Common myeloid progenitor, CD34-positive (primary cell): Measurements from ENCODE around the gene ATP6V0C.
"Not testable (repeated sequence)": the region's sequence is repeated elsewhere in the genome, so short reads cannot be mapped to it uniquely, and the experiment has no call there.

Experiments used
- CTCF ChIA-PET: fragments of 350-600 bp; sonication (Branson Sonifier 250); formaldehyde crosslinking; loops from one replicate; lab custom pipeline; 2021; ENCODE audit warnings: antibody characterized with exemption; lab: Charles Lee
- POLR2A ChIA-PET: fragments of 350-600 bp; sonication (Branson Sonifier 250); formaldehyde crosslinking; loops from one replicate; lab custom pipeline; 2021; ENCODE audit warnings: antibody characterized with exemption; lab: Charles Lee
- DNase-seq, 3 donors: peaks; one replicate each; pipeline versions ENCODE4 v3.0.0 to v3.0.0-alpha.2; 2013
- H3K27ac ChIP-seq, 2 experiments: 1 replicate in 1 of 2; 2 replicates in 1 of 2; pipeline ENCODE4 v1.7.0; 2013; ENCODE audit warnings: inconsistent platforms in 2 of 2, low read length in 2 of 2, mild to moderate bottlenecking in 2 of 2, low read depth in 1 of 2, moderate library complexity in 1 of 2; ENCODE audit not compliant: severe bottlenecking in 2 of 2, insufficient read depth in 1 of 2, poor library complexity in 1 of 2
- H3K27me3 ChIP-seq, 5 experiments: replicated peaks in 2 of 5; 1 replicate in 3 of 5; 2 replicates in 2 of 5; pipeline versions ENCODE4 v1.6.1 to v1.7.0; 2013; ENCODE audit warnings: low read length in 4 of 5, mild to moderate bottlenecking in 2 of 5, moderate library complexity in 2 of 5, inconsistent platforms in 1 of 5; ENCODE audit not compliant: insufficient read depth in 5 of 5, control insufficient read depth in 4 of 5
- H3K36me3 ChIP-seq, 4 experiments: 1 replicate in 2 of 4; 2 replicates in 2 of 4; pipeline versions ENCODE4 v1.6.1 to v1.7.0; 2013; ENCODE audit warnings: low read length in 3 of 4, control low read depth in 1 of 4, mild to moderate bottlenecking in 1 of 4; ENCODE audit not compliant: control insufficient read depth in 4 of 4, insufficient read depth in 4 of 4
- H3K4me1 ChIP-seq, 4 experiments: 1 replicate in 3 of 4; 2 replicates in 1 of 4; pipeline versions ENCODE4 v1.6.1 to v1.7.1; 2013; ENCODE audit warnings: low read length in 3 of 4, mild to moderate bottlenecking in 3 of 4, control low read depth in 1 of 4, inconsistent platforms in 1 of 4, moderate library complexity in 1 of 4; ENCODE audit not compliant: control insufficient read depth in 4 of 4, insufficient read depth in 4 of 4; ENCODE audit errors: control extremely low read depth in 1 of 4
- H3K4me3 ChIP-seq, 7 experiments: 1 replicate in 4 of 7; 2 replicates in 3 of 7; pipeline versions ENCODE4 v1.5.1 to v1.7.0; 2013; ENCODE audit warnings: mild to moderate bottlenecking in 7 of 7, low read length in 6 of 7, moderate library complexity in 6 of 7, inconsistent platforms in 2 of 7, low read depth in 2 of 7, control low read depth in 1 of 7; ENCODE audit not compliant: insufficient read depth in 4 of 7, control insufficient read depth in 1 of 7; ENCODE audit errors: extremely low read depth in 1 of 7
- H3K9me3 ChIP-seq, 5 experiments: 1 replicate in 4 of 5; 2 replicates in 1 of 5; pipeline versions ENCODE4 v1.6.1 to v1.7.1; 2013; ENCODE audit warnings: low read length in 4 of 5, mild to moderate bottlenecking in 2 of 5, inconsistent platforms in 1 of 5, low read depth in 1 of 5, moderate library complexity in 1 of 5; ENCODE audit not compliant: control insufficient read depth in 4 of 5, insufficient read depth in 2 of 5; ENCODE audit errors: control extremely low read depth in 1 of 5
- WGBS: methylation state at CpG from one replicate; pipeline ENCODE4 v1.1.5; 2013; ENCODE audit not compliant: insufficient coverage; 5-methylcytosine and 5-hydroxymethylcytosine counted together

The ATP6V0C gene

GRCh38 chr16:2537451-2538379 lies 24.0 kb downstream of the ATP6V0C start, which contains the start of gene PDPK1:
Gene PDPK1 (plus strand): TSS chr16:2538021. CDS start chr16:2538113, 92 bp downstream.
- H3K9me3 ChIP-seq = no peaks in the 10 kb centered on the region
- H3K4me3 ChIP-seq = peak within 1 kb of the TSS; percentile 57 to 87 (median 76)
- H3K4me1 ChIP-seq = peaks cover 6 to 40% (median 30%) of the 10 kb centered on the region in 4 experiments
- peaks cover 0 to 2% (median 0%) of the 10 kb centered on the region in 4 experiments for H3K36me3 ChIP-seq
- under 1% methylated on average over 84 of the region's 126 CpGs for WGBS
- H3K27ac ChIP-seq = peak within 1 kb of the TSS in 1 of 2 experiments; percentile 66
- POLR2A ChIA-PET = interaction anchor here (1.5 kb wide), 1 partner anchor 17 kb away, joined by 4 read pairs; the partner anchor contains the start of gene AMDHD2
- CTCF ChIA-PET = interaction anchor here (0.8 kb wide), 1 partner anchor 343 kb away, joined by 3 read pairs; no protein-coding TSS in a partner anchor
- no peaks in the 10 kb centered on the region for H3K27me3 ChIP-seq
- DNase-seq = peak; percentile 94 to 97 (median 97)

GRCh38 chr16:2539192-2539844 lies 25.6 kb downstream of the ATP6V0C start:
- CTCF ChIA-PET, POLR2A ChIA-PET, H3K4me3 ChIP-seq: not testable (repeated sequence)

DNA sequence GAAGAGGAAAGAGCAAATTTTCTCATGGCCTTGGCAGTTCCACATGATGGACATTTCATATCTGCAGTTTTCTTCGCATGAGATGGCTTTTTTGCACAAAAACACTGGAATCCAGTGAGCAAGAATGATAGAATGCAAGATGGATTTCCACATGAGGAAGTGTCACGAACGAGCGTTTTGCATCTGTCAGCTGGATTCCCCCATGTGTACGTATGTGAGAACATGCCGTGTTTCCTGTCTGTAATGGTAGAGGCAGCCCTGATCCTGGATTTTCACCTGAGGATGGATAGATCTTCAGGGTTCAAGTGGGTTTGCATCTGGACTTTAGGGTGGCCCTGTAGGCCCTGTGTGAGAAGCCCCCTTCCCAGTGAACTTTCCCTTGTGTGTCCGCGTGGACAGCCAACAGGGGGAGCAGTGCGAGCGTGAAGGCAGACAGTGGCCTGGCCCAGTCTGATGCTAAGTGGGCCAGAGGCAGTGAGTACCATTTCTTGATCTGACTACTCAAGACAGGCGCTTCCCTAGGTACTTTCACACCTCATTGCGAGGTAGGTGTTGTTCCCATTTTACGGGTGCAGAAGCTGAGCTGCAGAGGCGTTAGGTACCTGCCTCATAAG lies 26.2 kb downstream of the ATP6V0C start:
- H3K4me3 ChIP-seq, H3K27ac ChIP-seq, POLR2A ChIA-PET, CTCF ChIA-PET, H3K9me3 ChIP-seq, H3K36me3 ChIP-seq, H3K27me3 ChIP-seq: not testable (repeated sequence)
- peaks cover 6 to 38% (median 27%) of the 10 kb centered on the region in 4 experiments for H3K4me1 ChIP-seq
- WGBS = 67% methylated on average over 11 of the region's 14 CpGs
- DNase-seq = peak in 1 of 3 donors; percentile 45

More at GRCh38 chr16:2539192-2539844, 25.6 kb downstream of the ATP6V0C start:
- H3K9me3 ChIP-seq, H3K27ac ChIP-seq, H3K27me3 ChIP-seq, DNase-seq, H3K36me3 ChIP-seq: not testable (repeated sequence)
- WGBS = 92% methylated on average over 21 of the region's 24 CpGs
- peaks cover 6 to 38% (median 27%) of the 10 kb centered on the region in 4 experiments for H3K4me1 ChIP-seq

GRCh38 chr16:2540912-2541311 lies 27.2 kb downstream of the ATP6V0C start:
- no CpG with 5 or more reads among the region's 4 CpGs for WGBS
- H3K9me3 ChIP-seq, H3K4me3 ChIP-seq, POLR2A ChIA-PET, CTCF ChIA-PET, H3K27me3 ChIP-seq, H3K36me3 ChIP-seq: not testable (repeated sequence)
- Histone ChIP-seq H3K4me1 (peaks cover 6 to 38% (median 27%) of the 10 kb centered on the region in 4 experiments), H3K27ac (peak overlapping the region in 1 of 2 experiments; percentile 43)
- DNase-seq = peak; percentile 37 to 83 (median 76)

DNA sequence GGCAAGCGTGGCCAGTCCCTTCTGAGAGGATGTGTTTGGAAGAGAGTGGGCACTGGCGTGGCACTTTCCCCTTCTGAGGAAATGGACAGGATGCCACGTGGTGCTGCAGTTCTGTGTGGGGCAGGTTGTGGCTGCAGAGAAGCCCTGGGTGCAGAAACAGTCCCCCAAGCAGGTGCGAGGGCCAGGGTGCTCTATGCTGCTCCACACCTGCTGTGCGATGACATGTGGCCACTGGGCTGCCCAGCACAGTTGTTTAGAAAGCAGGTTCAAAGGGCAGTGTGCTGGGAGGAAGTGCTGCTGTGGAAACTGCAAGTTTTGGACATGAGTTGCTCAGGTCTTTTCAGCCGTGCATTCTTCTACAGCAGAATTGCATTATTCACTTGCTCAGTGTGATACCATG lies 27.7 kb downstream of the ATP6V0C start:
- CTCF ChIA-PET, H3K9me3 ChIP-seq, H3K27me3 ChIP-seq, H3K4me3 ChIP-seq, DNase-seq, H3K36me3 ChIP-seq, POLR2A ChIA-PET, H3K27ac ChIP-seq: not testable (repeated sequence)
- peaks cover 6 to 38% (median 27%) of the 10 kb centered on the region in 4 experiments for H3K4me1 ChIP-seq
- WGBS = 38% methylated on average over 1 of the region's 6 CpGs

GRCh38 chr16:2543771-2544170 lies 30.0 kb downstream of the ATP6V0C start:
- CTCF ChIA-PET, H3K36me3 ChIP-seq, H3K27ac ChIP-seq, H3K9me3 ChIP-seq, DNase-seq, H3K4me3 ChIP-seq, POLR2A ChIA-PET, H3K27me3 ChIP-seq: not testable (repeated sequence)
- peaks cover 4 to 28% (median 21%) of the 10 kb centered on the region in 4 experiments for H3K4me1 ChIP-seq
- 98% methylated on average over 10 of the region's 14 CpGs for WGBS
